K562 (cell line): ENCODE data around the gene CTRL. TPM values are rescaled to one million over a fixed set of nuclear protein-coding genes. Genes with fewer than 3 reads are reported as not detected.

Experiments
- ATAC-seq: fragments of 200-7000 bp; cut with Tn5 transposase; 3 replicates; pipeline ENCODE4 v1.9.1; 2020; ENCODE audit warnings: moderate library complexity
- BruUV-seq: library from RNA; stranded (reverse); fragments of 400-500 nt; replicated peaks from 2 replicates; lab custom pipeline; 2021; lab: Mats Ljungman, UMichigan
- CTCF ChIA-PET: fragments of 300-600 bp; formaldehyde crosslinking; extraction: SDS; loops from one replicate; lab custom pipeline; 2021; ENCODE audit warnings: low intra/inter-chr PET ratio; lab: Yijun Ruan, JAX
- POLR2A ChIA-PET: fragments of 300-600, 350-650 bp; sonication (Branson Sonifier 250); formaldehyde crosslinking; extraction: SDS; loops from one replicate; lab custom pipeline; 2021; ENCODE audit warnings: antibody characterized with exemption, inconsistent platforms; lab: Yijun Ruan, JAX
- DNase-seq, 4 experiments: peaks; one replicate each; pipeline versions ENCODE4 v3.0.0 to v3.0.0-alpha.2; 2011 to 2018; ENCODE audit warnings: low spot score in 3 of 4, mixed read lengths in 3 of 4; ENCODE audit errors: extremely low read depth in 1 of 4
- FAIRE-seq: peaks from 2 replicates; lab custom pipeline; 2011; peaks lifted over from hg19 to GRCh38; lab: Jason Lieb, UNC
- H2AFZ ChIP-seq: 2 replicates; pipeline ENCODE4 v1.6.0; 2011; ENCODE audit warnings: low read depth, low read length, control low read depth, inconsistent platforms
- H3K27ac ChIP-seq: fragments of 200-600 bp; 3 replicates; pipeline ENCODE4 v1.8.0; 2011; ENCODE audit warnings: low read depth, mild to moderate bottlenecking, control low read depth, inconsistent platforms, low read length, moderate library complexity, mixed read lengths; ENCODE audit errors: extremely low read depth
- H3K27me3 ChIP-seq, 2 experiments: fragments of 300-600 bp in 1 of 2; 2 replicates in 1 of 2; 3 replicates in 1 of 2; pipeline versions ENCODE4 v1.6.0 to v1.8.0; 2011; ENCODE audit warnings: inconsistent platforms in 2 of 2, low read length in 2 of 2, mild to moderate bottlenecking in 1 of 2, mixed read lengths in 1 of 2, moderate library complexity in 1 of 2; ENCODE audit not compliant: control insufficient read depth in 2 of 2, insufficient read depth in 2 of 2
- H3K36me3 ChIP-seq: fragments of 300-600 bp; 3 replicates; pipeline ENCODE4 v1.8.0; 2011; ENCODE audit warnings: mild to moderate bottlenecking, low read length, inconsistent platforms; ENCODE audit not compliant: control insufficient read depth, insufficient read depth
- H3K4me1 ChIP-seq, 2 experiments: fragments of 200-600 bp in 1 of 2; replicated peaks in 1 of 2; 2 replicates in 1 of 2; 3 replicates in 1 of 2; pipeline versions ENCODE4 v1.5.1 to v1.8.0; 2011; ENCODE audit warnings: inconsistent platforms in 2 of 2, low read length in 2 of 2, mild to moderate bottlenecking in 1 of 2, mixed read lengths in 1 of 2, moderate library complexity in 1 of 2; ENCODE audit not compliant: control insufficient read depth in 2 of 2, insufficient read depth in 2 of 2
- H3K4me2 ChIP-seq: 2 replicates; pipeline ENCODE4 v1.6.1; 2011; ENCODE audit warnings: low read length, control low read depth, inconsistent platforms, mixed read lengths; ENCODE audit not compliant: insufficient read depth
- H3K4me3 ChIP-seq: fragments of 200-600 bp; sonication (generic), shearing (Covaris generic); 2 replicates; pipeline ENCODE4 v1.5.1; 2016; ENCODE audit warnings: control low read depth, inconsistent platforms
- H3K79me2 ChIP-seq: fragments of 200-600 bp; 3 replicates; pipeline ENCODE4 v1.8.0; 2011; ENCODE audit warnings: low read length, inconsistent platforms; ENCODE audit not compliant: control insufficient read depth, insufficient read depth
- H3K9ac ChIP-seq, 2 experiments: 2 replicates each; pipeline versions ENCODE4 v1.6.0 to v1.6.1; 2011; ENCODE audit warnings: low read depth in 2 of 2, low read length in 2 of 2, control low read depth in 1 of 2, inconsistent platforms in 1 of 2, mild to moderate bottlenecking in 1 of 2, mixed read lengths in 1 of 2; ENCODE audit not compliant: insufficient read depth in 1 of 2
- H3K9me1 ChIP-seq: one replicate; pipeline ENCODE4 v1.6.0; 2011; ENCODE audit warnings: inconsistent platforms, mild to moderate bottlenecking, low read length, moderate library complexity; ENCODE audit not compliant: control insufficient read depth, insufficient read depth
- H3K9me3 ChIP-seq: replicated peaks from 2 replicates; pipeline ENCODE4 v1.5.1; 2011; ENCODE audit warnings: low read depth, low read length, inconsistent platforms; ENCODE audit not compliant: control insufficient read depth, insufficient read depth
- H4K20me1 ChIP-seq: replicated peaks from 2 replicates; pipeline ENCODE4 v1.6.1; 2011; ENCODE audit warnings: low read length, inconsistent platforms, mixed read lengths; ENCODE audit not compliant: control insufficient read depth, insufficient read depth
- CTBP1 ChIP-seq: fragments of 450-650 bp; IDR thresholded peaks from 2 replicates; pipeline ENCODE4 v1.6.1; 2016; ENCODE audit warnings: borderline replicate concordance
- MCM3 ChIP-seq: fragments of 450-650 bp; IDR thresholded peaks from 2 replicates; pipeline ENCODE4 v1.6.1; 2016
- POLR2G ChIP-seq: fragments of 200-400 bp; formaldehyde crosslinking; IDR thresholded peaks from 2 replicates; pipeline ENCODE4 v1.6.1; 2017; ENCODE audit warnings: low read depth, mild to moderate bottlenecking, antibody characterized with exemption, low read length, moderate library complexity
- WGBS: fragments of 100-300 bp; shearing (Covaris generic); methylation state at CpG from one replicate; pipeline ENCODE4 v1.1.6; 2016; ENCODE audit warnings: low coverage, mixed read lengths; ENCODE audit not compliant: insufficient coverage; ENCODE audit errors: missing lambda C conversion rate; 5-methylcytosine and 5-hydroxymethylcytosine counted together
- in situ Hi-C: fragments of 300-500 bp; cut with MboI; formaldehyde crosslinking; loops from 4 replicates; pipeline ENCODE4 v1.15.0; 2018; ENCODE audit warnings: inconsistent platforms, mixed read lengths
- intact Hi-C: fragments of 100-400 bp; cut with micrococcal nuclease; formaldehyde crosslinking; loops from 2 replicates; pipeline ENCODE4 v1.14.2; 2022
- polyA plus RNA-seq, 8 experiments: library from polyadenylated mRNA; depleted of rRNA in 4 of 8; stranded (reverse) in 5 of 8; unstranded in 3 of 8; fragments of >200 nt; fragmentation: Nextera tagmentation in 2 of 8; fragmentation: Illumina TruSeq in 1 of 8; extraction: Ambion mirVana in 2 of 8; extraction: Trizol in 1 of 8; gene quantifications; 2 replicates each; pipeline versions ENCODE4 v1.2.1 to v1.2.3, GENCODE V29; 2011 to 2014; ENCODE audit warnings: inconsistent platforms in 1 of 8, missing spikeins in 1 of 8
- total RNA-seq, 7 experiments: library from RNA; depleted of rRNA in 6 of 7; stranded (reverse); fragments of >200 nt in 6 of 7; fragmentation: Illumina TruSeq in 2 of 7; extraction: Trizol in 2 of 7; gene quantifications; 2 replicates each; pipeline versions ENCODE4 v1.2.1 to v1.2.3, GENCODE V29; 2011 to 2021; ENCODE audit warnings: low replicate concordance in 1 of 7
- TF ChIP-seq, protein P1 (sequence below): sonication (generic); formaldehyde crosslinking; IDR thresholded peaks from 2 replicates; pipeline ENCODE4 v1.8.0; 2022; ENCODE audit warnings: missing genetic modification reagents, mild to moderate bottlenecking, moderate library complexity, borderline replicate concordance
- TF ChIP-seq, protein P2 (sequence below): fragments of 450-650 bp; formaldehyde crosslinking; conservative IDR thresholded peaks from 2 replicates; pipeline ENCODE4 v1.4.0; 2022; ENCODE audit warnings: mild to moderate bottlenecking, missing genetic modification characterization
- TF ChIP-seq, protein P3 (sequence below): fragments of 450-650 bp; formaldehyde crosslinking; IDR thresholded peaks from 2 replicates; pipeline ENCODE4 v1.4.0; 2020; ENCODE audit warnings: mild to moderate bottlenecking, moderate library complexity
- TF ChIP-seq, protein P4 (sequence below), 2 experiments: fragments of 450-650 bp; formaldehyde crosslinking in 1 of 2; IDR thresholded peaks; 2 replicates each; pipeline versions ENCODE4 v1.4.0 to v1.6.1; 2014 to 2020; ENCODE audit warnings: mild to moderate bottlenecking in 2 of 2, borderline replicate concordance in 1 of 2, low read depth in 1 of 2

Gene CTRL
- total and polyA plus RNA-seq, 9 of the 15 experiments (the other 6 are each of a cell fraction or from before 2014, with no cell fraction given), result 1.4 to 5.6 (median 2.5) TPM

DNA sequence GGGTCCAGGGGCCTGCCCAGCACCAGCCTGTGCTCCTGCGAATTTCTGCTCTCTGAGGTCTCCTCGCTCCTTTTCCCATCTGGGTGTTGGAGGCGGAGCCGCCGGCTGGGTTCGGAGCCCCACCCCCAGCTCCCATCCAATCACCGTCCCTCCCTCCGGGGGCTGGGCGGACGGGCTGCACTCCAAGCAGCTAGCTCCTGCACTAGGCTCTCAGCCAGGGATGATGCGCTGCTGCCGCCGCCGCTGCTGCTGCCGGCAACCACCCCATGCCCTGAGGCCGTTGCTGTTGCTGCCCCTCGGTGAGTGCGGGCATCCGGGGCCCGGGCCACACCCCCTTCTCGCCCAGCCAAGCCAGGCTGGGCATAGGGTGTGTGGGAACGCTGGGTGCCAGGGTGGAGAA lies 47.0 kb downstream of the CTRL start, which contains the start of gene NRN1L (continued):
- peak; percentile 68 for TF ChIP-seq POLR2G
- TF ChIP-seq CTBP1, result peak; percentile 19; the same call in 1 of the 2 replicates
- TF ChIP-seq, protein P1, sequence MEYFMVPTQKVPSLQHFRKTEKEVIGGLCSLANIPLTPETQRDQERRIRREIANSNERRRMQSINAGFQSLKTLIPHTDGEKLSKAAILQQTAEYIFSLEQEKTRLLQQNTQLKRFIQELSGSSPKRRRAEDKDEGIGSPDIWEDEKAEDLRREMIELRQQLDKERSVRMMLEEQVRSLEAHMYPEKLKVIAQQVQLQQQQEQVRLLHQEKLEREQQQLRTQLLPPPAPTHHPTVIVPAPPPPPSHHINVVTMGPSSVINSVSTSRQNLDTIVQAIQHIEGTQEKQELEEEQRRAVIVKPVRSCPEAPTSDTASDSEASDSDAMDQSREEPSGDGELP (CRISPR knock-in tag), result peak; percentile 76

DNA sequence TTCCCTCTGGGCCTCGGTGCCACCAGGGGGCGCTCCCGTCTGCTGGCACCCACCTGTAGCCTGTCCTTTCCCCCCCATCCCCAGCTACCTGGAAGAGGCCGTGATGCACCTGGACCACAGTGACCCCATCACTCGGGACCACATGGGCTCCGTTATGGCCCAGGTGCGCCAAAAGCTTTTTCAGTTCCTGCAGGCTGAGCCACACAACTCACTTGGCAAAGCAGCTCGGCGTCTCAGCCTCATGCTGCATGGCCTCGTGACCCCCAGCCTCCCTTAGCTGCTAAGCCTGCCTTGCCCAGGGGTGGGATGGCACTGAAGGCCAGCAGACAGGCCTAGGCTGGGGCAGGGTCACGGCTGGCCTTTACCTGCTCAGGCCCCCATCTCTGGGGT lies 47.8 kb downstream of the CTRL start:
- H3K27me3 ChIP-seq, result no peaks in the 10 kb centered on the region
- no TSS peak for BruUV-seq
- no peak overlapping the region for H3K27ac ChIP-seq
- H3K9ac ChIP-seq, result no peak overlapping the region; a peak in 1 of 4 replicates
- H3K4me1 ChIP-seq, result peaks cover 6 to 40% of the 10 kb centered on the region in 2 experiments; a peak in 4 of 5 replicates
- H3K79me2 ChIP-seq, result no peaks in the 10 kb centered on the region
- no peak overlapping the region for H2AFZ ChIP-seq
- H3K4me3 ChIP-seq, result no peak overlapping the region
- POLR2A ChIA-PET, result interaction anchor here (0.7 to 4.1 kb wide), 9 partner anchors 10 to 404 kb away, joined by 3 to 15 read pairs (median 3); partner anchors contain the start of gene EDC4
- H3K9me1 ChIP-seq, result no peaks in the 10 kb centered on the region
- 59% methylated on average over 11 of the region's 11 CpGs for WGBS
- CTCF ChIA-PET, result interaction anchor here (0.6 to 4.0 kb wide), 6 partner anchors 34 to 156 kb away, joined by 3 to 35 read pairs (median 4); no protein-coding TSS in a partner anchor
- in situ Hi-C loops (no loop called here), intact Hi-C loops (loop anchor here (1.0 to 10.0 kb wide), 2 partner anchors 44 to 161 kb away; no protein-coding TSS in a partner anchor)
- H4K20me1 ChIP-seq, result peaks cover 19% of the 10 kb centered on the region
- peak; percentile 62 to 77 (median 74) for DNase-seq
- H3K36me3 ChIP-seq, result peaks cover 63% of the 10 kb centered on the region; the same call in 2 of the 3 replicates
- peak; percentile 67 for FAIRE-seq
- no peak overlapping the region for H3K4me2 ChIP-seq
- peak; percentile 69 for ATAC-seq
- H3K9me3 ChIP-seq, result no peaks in the 10 kb centered on the region
- TF ChIP-seq, protein P2, sequence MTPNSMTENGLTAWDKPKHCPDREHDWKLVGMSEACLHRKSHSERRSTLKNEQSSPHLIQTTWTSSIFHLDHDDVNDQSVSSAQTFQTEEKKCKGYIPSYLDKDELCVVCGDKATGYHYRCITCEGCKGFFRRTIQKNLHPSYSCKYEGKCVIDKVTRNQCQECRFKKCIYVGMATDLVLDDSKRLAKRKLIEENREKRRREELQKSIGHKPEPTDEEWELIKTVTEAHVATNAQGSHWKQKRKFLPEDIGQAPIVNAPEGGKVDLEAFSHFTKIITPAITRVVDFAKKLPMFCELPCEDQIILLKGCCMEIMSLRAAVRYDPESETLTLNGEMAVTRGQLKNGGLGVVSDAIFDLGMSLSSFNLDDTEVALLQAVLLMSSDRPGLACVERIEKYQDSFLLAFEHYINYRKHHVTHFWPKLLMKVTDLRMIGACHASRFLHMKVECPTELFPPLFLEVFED (CRISPR knock-in tag), result no peak
- TF ChIP-seq, protein P3, sequence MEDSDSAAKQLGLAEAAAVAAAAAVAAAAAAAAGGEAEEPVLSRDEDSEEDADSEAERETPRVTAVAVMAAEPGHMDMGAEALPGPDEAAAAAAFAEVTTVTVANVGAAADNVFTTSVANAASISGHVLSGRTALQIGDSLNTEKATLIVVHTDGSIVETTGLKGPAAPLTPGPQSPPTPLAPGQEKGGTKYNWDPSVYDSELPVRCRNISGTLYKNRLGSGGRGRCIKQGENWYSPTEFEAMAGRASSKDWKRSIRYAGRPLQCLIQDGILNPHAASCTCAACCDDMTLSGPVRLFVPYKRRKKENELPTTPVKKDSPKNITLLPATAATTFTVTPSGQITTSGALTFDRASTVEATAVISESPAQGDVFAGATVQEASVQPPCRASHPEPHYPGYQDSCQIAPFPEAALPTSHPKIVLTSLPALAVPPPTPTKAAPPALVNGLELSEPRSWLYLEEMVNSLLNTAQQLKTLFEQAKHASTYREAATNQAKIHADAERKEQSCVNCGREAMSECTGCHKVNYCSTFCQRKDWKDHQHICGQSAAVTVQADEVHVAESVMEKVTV (CRISPR knock-in tag), result peak; percentile 62
- TF ChIP-seq, protein P4, sequence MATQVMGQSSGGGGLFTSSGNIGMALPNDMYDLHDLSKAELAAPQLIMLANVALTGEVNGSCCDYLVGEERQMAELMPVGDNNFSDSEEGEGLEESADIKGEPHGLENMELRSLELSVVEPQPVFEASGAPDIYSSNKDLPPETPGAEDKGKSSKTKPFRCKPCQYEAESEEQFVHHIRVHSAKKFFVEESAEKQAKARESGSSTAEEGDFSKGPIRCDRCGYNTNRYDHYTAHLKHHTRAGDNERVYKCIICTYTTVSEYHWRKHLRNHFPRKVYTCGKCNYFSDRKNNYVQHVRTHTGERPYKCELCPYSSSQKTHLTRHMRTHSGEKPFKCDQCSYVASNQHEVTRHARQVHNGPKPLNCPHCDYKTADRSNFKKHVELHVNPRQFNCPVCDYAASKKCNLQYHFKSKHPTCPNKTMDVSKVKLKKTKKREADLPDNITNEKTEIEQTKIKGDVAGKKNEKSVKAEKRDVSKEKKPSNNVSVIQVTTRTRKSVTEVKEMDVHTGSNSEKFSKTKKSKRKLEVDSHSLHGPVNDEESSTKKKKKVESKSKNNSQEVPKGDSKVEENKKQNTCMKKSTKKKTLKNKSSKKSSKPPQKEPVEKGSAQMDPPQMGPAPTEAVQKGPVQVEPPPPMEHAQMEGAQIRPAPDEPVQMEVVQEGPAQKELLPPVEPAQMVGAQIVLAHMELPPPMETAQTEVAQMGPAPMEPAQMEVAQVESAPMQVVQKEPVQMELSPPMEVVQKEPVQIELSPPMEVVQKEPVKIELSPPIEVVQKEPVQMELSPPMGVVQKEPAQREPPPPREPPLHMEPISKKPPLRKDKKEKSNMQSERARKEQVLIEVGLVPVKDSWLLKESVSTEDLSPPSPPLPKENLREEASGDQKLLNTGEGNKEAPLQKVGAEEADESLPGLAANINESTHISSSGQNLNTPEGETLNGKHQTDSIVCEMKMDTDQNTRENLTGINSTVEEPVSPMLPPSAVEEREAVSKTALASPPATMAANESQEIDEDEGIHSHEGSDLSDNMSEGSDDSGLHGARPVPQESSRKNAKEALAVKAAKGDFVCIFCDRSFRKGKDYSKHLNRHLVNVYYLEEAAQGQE (IDR thresholded peaks at IDR 0.05; ENCODE audit: borderline replicate concordance), result peak; percentile 79
- TF ChIP-seq, protein P4 (CRISPR knock-in tag; IDR thresholded peaks at IDR 0.05; ENCODE audit: low read depth), result no peak
- TF ChIP-seq MCM3, result no peak
